GM12875 (cell line): ENCODE results near the gene DNAJC17.

ENCODE experiments used
- H3K4me3 ChIP-seq: one replicate; pipeline ENCODE4 v1.5.1; 2011; ENCODE audit warnings: low read depth, low read length, control low read depth
- TF ChIP-seq, protein P1 (sequence below): IDR thresholded peaks from 2 replicates; pipeline ENCODE4 v1.5.1; 2011; ENCODE audit warnings: low read depth, mild to moderate bottlenecking, control low read depth, inconsistent platforms, low read length, moderate library complexity, borderline replicate concordance; ENCODE audit not compliant: insufficient read depth

The DNAJC17 gene, protein sequence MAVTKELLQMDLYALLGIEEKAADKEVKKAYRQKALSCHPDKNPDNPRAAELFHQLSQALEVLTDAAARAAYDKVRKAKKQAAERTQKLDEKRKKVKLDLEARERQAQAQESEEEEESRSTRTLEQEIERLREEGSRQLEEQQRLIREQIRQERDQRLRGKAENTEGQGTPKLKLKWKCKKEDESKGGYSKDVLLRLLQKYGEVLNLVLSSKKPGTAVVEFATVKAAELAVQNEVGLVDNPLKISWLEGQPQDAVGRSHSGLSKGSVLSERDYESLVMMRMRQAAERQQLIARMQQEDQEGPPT

DNA sequence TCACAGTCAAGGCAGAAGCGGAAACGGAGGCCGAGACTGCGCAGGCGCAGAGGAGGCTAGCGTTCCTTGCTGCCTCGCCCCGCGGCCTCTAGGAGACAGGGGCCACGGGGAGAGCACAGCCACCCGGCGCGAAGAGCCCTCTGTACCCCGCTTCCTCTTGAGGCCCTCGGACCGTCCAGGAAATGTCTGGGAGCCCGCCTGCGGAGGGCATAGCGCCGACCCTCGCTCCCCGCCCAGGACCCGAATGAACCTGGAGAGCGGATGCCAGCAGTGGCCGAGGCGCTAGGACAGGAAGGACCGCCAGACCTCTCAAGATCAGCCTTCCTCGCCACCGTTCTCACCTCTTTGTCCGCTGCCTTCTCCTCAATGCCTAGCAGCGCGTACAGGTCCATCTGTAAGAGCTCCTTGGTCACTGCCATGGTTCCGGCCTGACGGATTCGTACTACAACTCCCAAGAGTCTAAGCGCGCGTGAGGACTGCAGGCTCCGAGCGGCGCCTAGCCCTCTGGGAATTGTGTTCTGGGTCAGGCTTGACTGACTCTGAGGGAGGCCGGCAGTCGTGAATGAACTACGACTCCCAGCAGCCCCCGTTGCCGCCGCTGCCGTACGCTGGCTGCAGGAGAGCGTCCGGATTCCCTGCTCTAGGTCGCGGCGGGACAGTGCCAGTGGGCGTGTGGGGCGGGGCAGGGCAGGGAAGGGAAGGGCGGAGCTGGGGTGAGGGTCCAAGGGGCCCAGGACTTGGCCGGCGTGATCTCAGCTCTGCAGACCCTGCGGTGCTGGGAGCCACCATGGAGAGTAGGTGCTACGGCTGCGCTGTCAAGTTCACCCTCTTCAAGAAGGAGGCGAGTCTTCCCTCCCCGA lies at the start of gene DNAJC17, which contains the start of gene ZFYVE19:
TSS of gene DNAJC17 (minus strand) at position 446 of the 860 bp plus-strand sequence. CDS start at position 419, 27 bp downstream.
TSS of gene ZFYVE19 (plus strand) at position 62 of the 860 bp plus-strand sequence. CDS start at position 563, 501 bp downstream.
- peak within 1 kb of the TSS; percentile 69 for H3K4me3 ChIP-seq
- TF ChIP-seq, protein P1, sequence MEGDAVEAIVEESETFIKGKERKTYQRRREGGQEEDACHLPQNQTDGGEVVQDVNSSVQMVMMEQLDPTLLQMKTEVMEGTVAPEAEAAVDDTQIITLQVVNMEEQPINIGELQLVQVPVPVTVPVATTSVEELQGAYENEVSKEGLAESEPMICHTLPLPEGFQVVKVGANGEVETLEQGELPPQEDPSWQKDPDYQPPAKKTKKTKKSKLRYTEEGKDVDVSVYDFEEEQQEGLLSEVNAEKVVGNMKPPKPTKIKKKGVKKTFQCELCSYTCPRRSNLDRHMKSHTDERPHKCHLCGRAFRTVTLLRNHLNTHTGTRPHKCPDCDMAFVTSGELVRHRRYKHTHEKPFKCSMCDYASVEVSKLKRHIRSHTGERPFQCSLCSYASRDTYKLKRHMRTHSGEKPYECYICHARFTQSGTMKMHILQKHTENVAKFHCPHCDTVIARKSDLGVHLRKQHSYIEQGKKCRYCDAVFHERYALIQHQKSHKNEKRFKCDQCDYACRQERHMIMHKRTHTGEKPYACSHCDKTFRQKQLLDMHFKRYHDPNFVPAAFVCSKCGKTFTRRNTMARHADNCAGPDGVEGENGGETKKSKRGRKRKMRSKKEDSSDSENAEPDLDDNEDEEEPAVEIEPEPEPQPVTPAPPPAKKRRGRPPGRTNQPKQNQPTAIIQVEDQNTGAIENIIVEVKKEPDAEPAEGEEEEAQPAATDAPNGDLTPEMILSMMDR: 0 out of 2 replicates have a peak, but pooled peaks have one; percentile 25

DNA sequence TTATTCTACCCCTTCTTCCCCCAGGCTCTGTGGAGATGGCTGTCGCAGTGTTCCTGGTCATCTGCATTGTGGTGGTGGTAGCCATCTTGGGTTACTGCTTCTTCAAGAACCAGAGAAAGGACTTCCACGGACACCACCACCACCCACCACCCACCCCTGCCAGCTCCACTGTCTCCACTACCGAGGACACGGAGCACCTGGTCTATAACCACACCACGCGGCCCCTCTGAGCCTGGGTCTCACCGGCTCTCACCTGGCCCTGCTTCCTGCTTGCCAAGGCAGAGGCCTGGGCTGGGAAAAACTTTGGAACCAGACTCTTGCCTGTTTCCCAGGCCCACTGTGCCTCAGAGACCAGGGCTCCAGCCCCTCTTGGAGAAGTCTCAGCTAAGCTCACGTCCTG lies 49.5 kb upstream of the DNAJC17 start:
- no peak overlapping the region for H3K4me3 ChIP-seq
- TF ChIP-seq, protein P1: no peak

DNA sequence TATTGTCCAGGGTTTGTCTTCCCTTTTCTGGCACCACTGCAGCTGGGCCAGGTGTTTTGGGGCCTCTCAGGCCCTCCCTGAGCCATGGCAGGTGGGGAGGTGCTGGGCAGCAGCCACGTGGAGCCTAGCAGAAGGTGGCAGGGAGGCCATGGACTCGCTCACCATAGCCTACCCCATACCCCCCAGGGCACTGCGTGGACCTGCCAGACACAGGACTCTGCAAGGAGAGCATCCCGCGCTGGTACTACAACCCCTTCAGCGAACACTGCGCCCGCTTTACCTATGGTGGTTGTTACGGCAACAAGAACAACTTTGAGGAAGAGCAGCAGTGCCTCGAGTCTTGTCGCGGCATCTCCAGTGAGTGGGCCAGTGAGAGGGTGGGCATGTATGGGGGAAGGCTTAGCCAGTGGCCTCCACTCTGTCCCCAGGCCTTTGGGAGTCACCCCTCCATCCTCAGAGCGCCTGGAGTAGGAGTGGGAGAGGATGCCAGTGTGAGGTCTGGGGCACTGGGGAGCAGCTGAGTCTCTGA lies 48.5 kb upstream of the DNAJC17 start:
- TF ChIP-seq, protein P1: no peak
- H3K4me3 ChIP-seq: no peak overlapping the region

DNA sequence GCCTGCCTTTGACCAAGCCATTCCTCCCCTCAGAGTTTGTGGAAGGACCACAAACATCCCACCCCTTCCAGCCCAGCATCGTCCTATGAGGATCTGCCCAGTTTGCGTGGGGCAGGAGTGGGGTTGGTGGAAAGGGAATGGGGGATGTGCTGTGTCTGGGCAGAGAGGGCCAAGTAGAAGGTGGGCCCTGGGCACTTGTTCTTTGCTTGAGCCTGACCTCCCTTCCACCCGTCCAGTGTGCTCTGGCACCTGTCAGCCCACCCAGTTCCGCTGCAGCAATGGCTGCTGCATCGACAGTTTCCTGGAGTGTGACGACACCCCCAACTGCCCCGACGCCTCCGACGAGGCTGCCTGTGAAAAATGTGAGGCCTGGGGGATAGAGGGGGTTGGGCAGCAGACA lies 46.9 kb upstream of the DNAJC17 start:
- no peak overlapping the region for H3K4me3 ChIP-seq
- TF ChIP-seq, protein P1: no peak

DNA sequence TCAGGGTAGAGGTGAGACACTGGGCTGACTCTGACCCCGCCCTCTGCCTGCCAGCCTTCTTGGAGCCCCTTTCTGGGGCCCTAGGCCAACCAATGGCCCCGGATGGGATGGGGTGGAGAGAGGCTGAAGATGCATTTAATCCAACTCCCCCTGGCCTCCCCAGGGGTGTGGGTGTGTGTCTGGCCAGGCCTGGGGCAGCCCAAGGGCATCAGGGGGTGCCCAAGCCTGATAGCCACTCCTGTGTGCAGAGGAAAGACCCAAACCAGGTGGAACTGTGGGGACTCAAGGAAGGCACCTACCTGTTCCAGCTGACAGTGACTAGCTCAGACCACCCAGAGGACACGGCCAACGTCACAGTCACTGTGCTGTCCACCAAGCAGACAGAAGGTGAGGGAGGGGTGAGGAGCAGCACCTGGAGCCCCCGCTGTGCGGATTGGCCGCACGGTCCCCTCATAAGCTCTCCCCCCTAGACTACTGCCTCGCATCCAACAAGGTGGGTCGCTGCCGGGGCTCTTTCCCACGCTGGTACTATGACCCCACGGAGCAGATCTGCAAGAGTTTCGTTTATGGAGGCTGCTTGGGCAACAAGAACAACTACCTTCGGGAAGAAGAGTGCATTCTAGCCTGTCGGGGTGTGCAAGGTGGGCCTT lies 46.1 kb upstream of the DNAJC17 start:
- H3K4me3 ChIP-seq: no peak overlapping the region
- TF ChIP-seq, protein P1: no peak

DNA sequence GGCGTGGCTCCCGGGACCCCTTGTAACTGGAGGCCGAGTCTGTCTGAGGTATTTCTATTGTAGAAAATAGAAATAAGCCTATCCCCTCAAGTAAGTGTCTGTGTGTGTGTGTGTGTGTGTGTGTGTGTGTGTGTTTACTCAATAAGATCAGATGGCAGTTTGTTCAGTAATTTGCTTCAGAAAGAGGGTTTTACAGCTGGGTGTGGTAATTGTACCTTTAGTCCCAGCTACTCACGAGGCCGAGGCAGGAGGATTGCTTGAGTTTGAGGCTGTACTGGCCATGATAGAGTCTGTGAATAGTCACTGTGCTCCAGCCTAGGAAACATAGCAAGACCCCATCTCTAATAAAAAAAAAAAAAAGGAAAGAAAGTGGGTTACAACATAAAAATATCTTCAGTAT lies 45.3 kb upstream of the DNAJC17 start:
- H3K4me3 ChIP-seq: no peak overlapping the region
- TF ChIP-seq, protein P1: no peak
